ENCODE measurements around the gene LPCAT1.

Gene LPCAT1

DNA sequence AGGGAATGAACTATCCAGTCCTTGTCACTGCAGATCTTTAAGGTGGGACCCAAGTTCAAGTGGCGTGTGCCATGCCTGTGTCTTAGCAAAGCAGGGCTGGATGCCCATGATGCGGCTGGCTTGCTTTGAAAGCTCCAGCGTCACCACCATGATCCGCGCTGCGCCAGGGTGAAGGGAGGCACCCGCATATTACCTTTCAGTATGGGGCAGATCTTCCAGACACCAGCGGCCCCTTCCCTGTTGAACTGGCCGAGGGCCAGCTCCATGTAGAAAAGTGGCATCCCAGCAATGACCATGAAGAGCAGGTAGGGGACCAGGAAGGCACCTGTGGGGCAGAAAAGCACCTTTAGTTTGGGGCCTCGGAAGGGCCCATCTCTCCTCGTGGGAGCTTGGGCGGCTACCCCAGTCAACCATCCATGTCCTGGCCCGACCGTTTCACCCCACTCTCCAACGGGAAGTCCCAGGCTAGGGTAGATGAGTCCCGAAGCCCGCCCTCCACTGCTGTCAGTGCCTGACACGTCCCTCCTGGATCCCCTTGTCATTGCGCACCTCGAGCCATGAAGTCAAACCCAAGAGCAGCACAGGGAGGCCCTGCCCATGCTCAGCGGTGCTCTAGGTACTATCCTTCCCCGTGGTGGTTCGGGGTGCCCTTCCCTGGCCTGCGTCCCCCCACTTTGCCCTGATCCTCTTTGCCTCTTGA lies 82.4 kb downstream of the LPCAT1 start:
- H3K9ac ChIP-seq, result no peak overlapping the region
- H3K27me3 ChIP-seq, result peaks cover 38% of the 10 kb centered on the region
- TF ChIP-seq Cebpa-rat (IDR thresholded peaks at IDR 0.05), result no peak
- H3K9me3 ChIP-seq, result peaks cover 21% of the 10 kb centered on the region
- H3K36me3 ChIP-seq, result no peaks in the 10 kb centered on the region
- no peaks in the 10 kb centered on the region for H4K20me1 ChIP-seq
- H3K4me3 ChIP-seq, result no peak overlapping the region
- H3K4me2 ChIP-seq, result no peak overlapping the region
- H3K4me1 ChIP-seq, result peaks cover 36% of the 10 kb centered on the region
- H3K27ac ChIP-seq, result no peak overlapping the region

DNA sequence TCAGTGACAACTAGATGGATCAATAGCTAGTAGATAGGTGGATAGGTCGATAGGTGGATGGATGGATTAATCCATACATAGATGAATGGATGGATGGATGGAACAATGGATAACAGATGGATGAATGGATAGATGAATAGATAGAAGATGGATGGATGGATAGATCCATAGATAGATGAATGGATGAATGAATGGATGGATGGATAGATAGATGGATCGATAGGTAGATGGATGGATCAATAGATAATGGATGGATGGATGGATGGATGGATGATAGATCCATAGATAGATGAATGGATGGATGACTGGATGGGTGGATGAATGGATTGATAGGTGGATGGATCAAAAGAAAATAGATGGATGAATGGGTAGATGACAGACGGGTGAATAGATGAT lies 83.7 kb downstream of the LPCAT1 start:
- Histone ChIP-seq H3K36me3 (no peaks in the 10 kb centered on the region), H3K9ac (no peak overlapping the region), H4K20me1 (no peaks in the 10 kb centered on the region), H3K4me3 (no peak overlapping the region), H3K4me1 (peaks cover 39% of the 10 kb centered on the region), H3K27me3 (peaks cover 26% of the 10 kb centered on the region), H3K27ac (no peak overlapping the region), H3K9me3 (peaks cover 8% of the 10 kb centered on the region), H3K4me2 (no peak overlapping the region)
- no peak for TF ChIP-seq Cebpa-rat (IDR thresholded peaks at IDR 0.05)

DNA sequence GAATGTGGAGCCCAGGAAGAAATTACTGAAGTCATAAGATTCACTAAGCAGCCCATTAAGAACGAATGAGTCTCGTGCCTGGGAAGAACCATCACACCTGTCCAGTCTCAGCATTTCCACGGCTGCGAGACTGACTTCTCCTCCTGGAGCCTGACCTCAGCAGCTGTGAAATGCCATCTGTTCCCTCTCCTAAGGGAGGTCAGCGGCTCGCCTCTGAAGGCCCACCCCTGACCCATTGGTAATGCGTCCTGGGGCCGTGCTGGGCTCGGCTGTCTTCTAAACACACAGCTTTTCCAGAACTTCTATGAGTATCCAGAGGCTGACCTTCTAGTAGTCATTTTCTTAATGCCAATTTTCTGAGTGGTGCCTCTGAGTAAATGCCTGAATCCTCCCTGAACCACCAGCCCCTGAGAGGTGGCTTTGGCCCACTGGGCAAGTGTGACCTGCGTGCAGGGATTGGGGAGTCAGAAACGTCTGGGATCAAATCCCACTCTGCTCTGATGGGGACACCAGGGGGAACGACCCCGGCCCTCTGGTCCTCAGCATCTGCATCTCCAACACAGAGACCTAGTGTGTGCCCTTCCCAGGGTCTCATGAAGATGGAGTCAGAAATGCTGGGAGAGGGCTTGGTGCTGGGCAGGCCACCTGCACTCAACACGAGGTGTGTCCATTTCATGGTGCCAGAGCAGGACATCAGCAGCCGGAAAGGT lies 84.2 kb downstream of the LPCAT1 start:
- TF ChIP-seq Cebpa-rat (IDR thresholded peaks at IDR 0.05), result no peak
- peaks cover 3% of the 10 kb centered on the region for H3K9me3 ChIP-seq
- no peak overlapping the region for H3K27ac ChIP-seq
- H3K4me3 ChIP-seq, result no peak overlapping the region
- no peak overlapping the region for H3K4me2 ChIP-seq
- H3K27me3 ChIP-seq, result peaks cover 21% of the 10 kb centered on the region
- H3K4me1 ChIP-seq, result peaks cover 38% of the 10 kb centered on the region
- H3K36me3 ChIP-seq, result no peaks in the 10 kb centered on the region
- H3K9ac ChIP-seq, result no peak overlapping the region
- H4K20me1 ChIP-seq, result no peaks in the 10 kb centered on the region

DNA sequence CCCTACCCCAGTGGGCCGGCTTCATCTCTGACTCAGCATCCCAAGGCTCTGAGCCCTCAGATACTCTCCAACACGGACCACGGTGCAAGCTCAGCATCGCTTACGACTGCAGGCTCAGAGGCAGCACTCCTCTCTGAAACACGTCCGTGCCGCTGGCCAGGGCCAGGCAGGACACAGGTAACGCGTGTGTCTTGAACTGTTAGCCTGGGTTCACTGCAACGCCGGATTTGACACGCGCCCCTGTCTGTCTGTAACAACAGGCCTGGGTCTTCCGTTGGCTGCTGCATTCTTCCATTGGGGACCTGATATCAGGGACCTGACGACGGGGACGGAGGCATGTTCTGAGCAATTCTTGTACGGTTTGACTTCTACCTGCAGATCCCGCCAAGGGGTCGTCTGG lies 84.9 kb downstream of the LPCAT1 start:
- H3K4me1 ChIP-seq, result peaks cover 32% of the 10 kb centered on the region
- H4K20me1 ChIP-seq, result no peaks in the 10 kb centered on the region
- H3K9ac ChIP-seq, result no peak overlapping the region
- no peak overlapping the region for H3K4me2 ChIP-seq
- no peak for TF ChIP-seq Cebpa-rat (IDR thresholded peaks at IDR 0.05)
- no peaks in the 10 kb centered on the region for H3K36me3 ChIP-seq
- no peak overlapping the region for H3K4me3 ChIP-seq
- H3K27ac ChIP-seq, result no peak overlapping the region
- H3K27me3 ChIP-seq, result peaks cover 14% of the 10 kb centered on the region
- peaks cover 5% of the 10 kb centered on the region for H3K9me3 ChIP-seq

DNA sequence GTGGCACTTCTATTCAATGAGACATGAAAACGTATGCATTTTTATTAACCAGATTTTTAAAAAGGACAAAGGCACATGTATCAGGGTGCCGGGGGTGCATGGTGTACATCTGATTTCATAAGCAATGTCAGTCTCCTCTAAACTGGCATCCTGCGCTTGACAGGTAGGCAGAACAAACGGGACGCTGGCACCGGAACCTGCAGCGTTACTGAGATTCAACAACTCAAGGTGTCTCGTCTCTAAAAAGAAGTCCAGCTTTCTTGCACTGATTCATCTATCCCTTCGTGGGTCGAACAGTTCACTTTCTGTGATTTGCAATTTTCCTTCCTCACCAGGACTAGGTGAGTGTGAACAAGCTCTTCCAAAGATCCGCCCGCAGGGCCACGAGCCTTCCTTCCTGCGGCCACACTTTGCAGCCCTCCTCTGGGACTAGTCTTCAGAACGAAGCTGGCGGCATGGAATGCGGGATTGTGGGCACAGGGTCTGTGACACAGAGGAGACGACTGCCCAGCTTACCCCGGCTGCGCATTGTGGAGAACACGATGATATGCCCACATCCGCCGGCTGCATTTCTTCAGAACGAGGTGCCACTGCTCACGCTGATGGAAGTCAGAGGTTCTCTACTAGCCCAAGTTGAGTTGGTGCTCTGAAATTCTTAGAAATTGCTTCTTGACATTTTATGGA lies 85.7 kb downstream of the LPCAT1 start:
- Histone ChIP-seq H3K4me1 (peaks cover 23% of the 10 kb centered on the region), H4K20me1 (no peaks in the 10 kb centered on the region), H3K9ac (no peak overlapping the region), H3K27ac (no peak overlapping the region), H3K36me3 (no peaks in the 10 kb centered on the region), H3K27me3 (peaks cover 5% of the 10 kb centered on the region), H3K4me2 (peak overlapping the region; percentile 66), H3K9me3 (peaks cover 13% of the 10 kb centered on the region), H3K4me3 (no peak overlapping the region)
- no peak for TF ChIP-seq Cebpa-rat (IDR thresholded peaks at IDR 0.05)

DNA sequence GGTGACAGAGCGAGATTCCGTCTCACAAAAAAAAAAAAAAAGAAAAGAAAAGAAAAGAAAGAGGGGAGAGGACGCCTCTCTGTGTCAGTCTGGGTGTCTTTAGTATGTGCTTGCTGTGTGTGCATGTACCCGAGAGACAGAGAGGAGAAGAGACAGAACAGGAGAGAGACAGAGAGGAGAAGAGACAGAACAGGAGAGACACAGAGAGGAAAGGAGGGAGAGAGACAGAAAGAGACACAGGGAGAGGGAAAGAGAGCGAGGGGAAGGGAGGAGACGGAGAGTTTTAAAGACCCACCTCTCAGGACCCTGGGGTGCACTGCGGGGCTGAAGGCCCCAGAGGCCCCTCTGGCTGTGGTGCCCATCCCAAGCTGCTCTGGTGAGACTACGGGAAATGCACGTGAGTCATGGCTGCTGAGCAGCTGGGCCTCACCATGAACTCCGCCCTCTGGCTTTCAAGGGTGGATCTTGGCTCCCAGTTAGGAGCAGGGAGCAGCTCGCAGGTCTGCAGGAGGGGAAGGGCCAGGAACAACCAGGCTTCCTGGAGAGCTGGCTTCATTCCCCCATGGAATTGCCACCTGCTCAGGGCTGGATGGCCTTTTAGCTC lies 86.4 kb downstream of the LPCAT1 start:
- no peak for TF ChIP-seq Cebpa-rat (IDR thresholded peaks at IDR 0.05)
- Histone ChIP-seq H3K9me3 (peaks cover 18% of the 10 kb centered on the region), H3K4me1 (peaks cover 21% of the 10 kb centered on the region), H3K27me3 (no peaks in the 10 kb centered on the region), H3K4me3 (no peak overlapping the region), H3K9ac (no peak overlapping the region), H4K20me1 (no peaks in the 10 kb centered on the region), H3K4me2 (peak overlapping the region; percentile 66), H3K36me3 (no peaks in the 10 kb centered on the region), H3K27ac (no peak overlapping the region)

DNA sequence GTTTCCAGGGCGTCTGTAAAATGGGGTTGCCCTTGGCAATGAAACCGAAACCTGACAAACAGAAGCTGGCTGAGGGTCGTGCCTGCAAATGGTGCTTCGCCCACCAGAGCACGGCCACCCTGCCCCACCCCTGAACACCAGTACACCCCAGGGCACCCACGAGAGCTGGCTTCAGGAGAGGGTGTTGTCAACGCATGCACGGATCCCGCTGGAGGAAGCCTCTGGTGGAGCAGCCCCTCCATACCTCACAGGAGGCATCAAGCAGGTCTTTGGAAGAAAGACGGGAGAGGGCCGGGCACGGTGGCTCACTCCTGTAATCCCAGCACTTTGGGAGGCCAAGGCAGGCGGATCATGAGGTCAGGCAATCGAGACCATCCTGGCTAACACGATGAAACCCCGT lies 87.1 kb downstream of the LPCAT1 start:
- Histone ChIP-seq H3K27ac (no peak overlapping the region), H3K27me3 (no peaks in the 10 kb centered on the region), H3K4me1 (peaks cover 21% of the 10 kb centered on the region), H3K4me3 (no peak overlapping the region), H3K4me2 (peak overlapping the region; percentile 66; the same call in 1 of the 2 replicates), H3K9me3 (peaks cover 18% of the 10 kb centered on the region), H3K36me3 (no peaks in the 10 kb centered on the region), H4K20me1 (no peaks in the 10 kb centered on the region), H3K9ac (no peak overlapping the region)
- TF ChIP-seq Cebpa-rat (IDR thresholded peaks at IDR 0.05), result no peak

DNA sequence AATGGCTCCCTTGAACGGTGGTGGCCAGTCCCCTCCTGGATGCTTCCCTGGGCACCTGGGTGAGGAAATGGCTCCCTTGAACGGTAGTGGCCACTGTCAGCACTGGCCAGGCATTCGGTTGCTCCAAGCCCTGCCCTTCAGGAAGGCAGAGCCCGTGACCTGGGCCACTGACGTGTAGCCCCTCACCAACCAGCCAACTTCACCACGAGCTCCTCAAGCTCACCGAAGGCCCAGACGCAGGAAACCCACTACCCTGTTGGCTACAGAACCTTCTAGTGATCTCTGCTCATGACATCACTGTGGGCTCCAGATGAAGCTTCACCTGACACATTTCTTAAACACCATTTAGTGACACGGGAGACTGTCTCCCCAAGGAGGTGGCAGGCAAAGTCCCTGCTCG lies 87.7 kb downstream of the LPCAT1 start:
- Histone ChIP-seq H3K27me3 (no peaks in the 10 kb centered on the region), H3K4me1 (peaks cover 21% of the 10 kb centered on the region), H3K9me3 (peaks cover 18% of the 10 kb centered on the region), H3K4me3 (no peak overlapping the region), H3K36me3 (no peaks in the 10 kb centered on the region), H3K9ac (no peak overlapping the region), H3K27ac (no peak overlapping the region), H4K20me1 (no peaks in the 10 kb centered on the region), H3K4me2 (no peak overlapping the region)
- TF ChIP-seq Cebpa-rat (IDR thresholded peaks at IDR 0.05), result no peak

DNA sequence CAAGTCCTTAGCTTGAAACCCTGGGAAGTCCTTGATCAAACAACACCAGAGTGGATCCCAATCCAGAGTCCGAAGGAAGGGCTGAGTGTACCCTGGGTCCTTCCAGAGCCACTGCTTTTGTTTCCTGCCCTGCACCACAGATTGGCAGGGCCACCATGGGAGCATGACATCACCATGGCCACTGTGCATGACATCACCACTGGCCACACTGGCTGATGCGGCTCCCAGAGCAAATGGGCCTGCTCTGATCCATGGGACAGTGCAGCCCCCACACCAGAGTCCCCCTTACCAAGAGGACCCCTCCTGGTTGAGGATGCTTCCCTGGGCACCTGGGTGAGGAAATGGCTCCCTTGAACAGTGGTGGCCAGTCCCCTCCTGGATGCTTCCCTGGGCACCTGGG lies 88.4 kb downstream of the LPCAT1 start:
- Histone ChIP-seq H3K27me3 (no peaks in the 10 kb centered on the region), H3K36me3 (no peaks in the 10 kb centered on the region), H3K4me3 (no peak overlapping the region), H3K4me2 (no peak overlapping the region), H3K9me3 (peaks cover 23% of the 10 kb centered on the region), H4K20me1 (no peaks in the 10 kb centered on the region), H3K4me1 (peaks cover 21% of the 10 kb centered on the region), H3K9ac (no peak overlapping the region), H3K27ac (no peak overlapping the region)
- TF ChIP-seq Cebpa-rat (IDR thresholded peaks at IDR 0.05), result no peak

DNA sequence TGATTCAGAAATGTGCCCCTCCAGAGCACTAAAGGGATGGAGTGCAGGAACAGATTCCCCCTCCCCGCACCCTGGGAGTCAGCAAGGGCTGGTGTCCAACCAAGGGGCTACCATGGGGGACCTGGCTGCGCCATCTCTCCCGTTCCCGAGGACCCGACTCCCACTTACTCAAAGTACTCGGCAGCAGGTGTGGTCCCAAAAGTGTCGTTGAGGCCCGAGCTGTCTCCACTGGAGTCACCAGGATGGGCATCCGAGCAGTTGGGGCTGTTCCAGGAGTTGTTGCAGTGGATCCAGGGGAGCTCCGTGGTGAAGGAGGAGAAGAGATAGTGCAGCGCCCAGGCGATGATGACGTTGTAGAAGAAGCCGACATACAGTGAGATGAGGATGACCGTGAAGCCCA lies 91.5 kb downstream of the LPCAT1 start:
- no peaks in the 10 kb centered on the region for H4K20me1 ChIP-seq
- no peak overlapping the region for H3K4me2 ChIP-seq
- H3K36me3 ChIP-seq, result no peaks in the 10 kb centered on the region
- no peak overlapping the region for H3K9ac ChIP-seq
- H3K4me1 ChIP-seq, result peaks cover 13% of the 10 kb centered on the region
- no peak overlapping the region for H3K4me3 ChIP-seq
- no peaks in the 10 kb centered on the region for H3K27me3 ChIP-seq
- no peak overlapping the region for H3K27ac ChIP-seq
- no peak for TF ChIP-seq Cebpa-rat (IDR thresholded peaks at IDR 0.05)
- H3K9me3 ChIP-seq, result peaks cover 53% of the 10 kb centered on the region
